Transverse colon (tissue), 4 donors: ENCODE results near the gene ATG2B.

Source experiments
- CTCF ChIP-seq, 5 experiments: fragments of 200-600 bp in 3 of 5; fragments of 450-650 bp in 2 of 5; sonication (generic) in 3 of 5; IDR thresholded peaks; 1 replicate in 2 of 5; 2 replicates in 3 of 5; pipeline ENCODE4 v1.5.1; 2016 to 2017; ENCODE audit warnings: antibody characterized with exemption in 5 of 5, inconsistent platforms in 3 of 5, mild to moderate bottlenecking in 2 of 5, moderate library complexity in 1 of 5
- EP300 ChIP-seq: sonication (generic); formaldehyde crosslinking; IDR thresholded peaks from one replicate; pipeline ENCODE4 v1.6.1; 2017; ENCODE audit warnings: antibody characterized with exemption, low read depth
- POLR2A ChIP-seq: fragments of 450-650 bp; IDR thresholded peaks from one replicate; pipeline ENCODE4 v1.6.1; 2016; ENCODE audit warnings: antibody characterized with exemption, mild to moderate bottlenecking, moderate library complexity
- POLR2AphosphoS5 ChIP-seq, 3 donors: sonication (generic); formaldehyde crosslinking; IDR thresholded peaks; one replicate each; pipeline ENCODE4 v1.6.1; 2016; ENCODE audit warnings: antibody characterized with exemption in 3 of 3

GRCh38 chr14:96284008-96284407 is 79.1 kb downstream of the ATG2B start:
- no peak for TF ChIP-seq POLR2A
- no peak for TF ChIP-seq CTCF (IDR thresholded peaks at IDR 0.05)
- TF ChIP-seq EP300: no peak
- no peak for TF ChIP-seq POLR2AphosphoS5 (IDR thresholded peaks at IDR 0.05)
